Colon (tissue), 2 donors: ENCODE results near the gene ELMO1.

Source experiments
- FAIRE-seq: peaks from 2 replicates; lab custom pipeline; 2012; peaks lifted over from hg19 to GRCh38; lab: Jason Lieb, UNC
- donor health status: control.
- donor health status: control.

The ELMO1 gene

GRCh38 chr7:37310327-37311080, 138.2 kb downstream of the ELMO1 start:
- no peak for FAIRE-seq

GRCh38 chr7:37309493-37309892, 139.2 kb downstream of the ELMO1 start:
- FAIRE-seq: no peak

GRCh38 chr7:37304921-37305320, 143.7 kb downstream of the ELMO1 start:
- FAIRE-seq: no peak

GRCh38 chr7:37297546-37297945, 151.1 kb downstream of the ELMO1 start:
- FAIRE-seq: peak; percentile 10

- FAIRE-seq: no peak
Measured at GRCh38 chr7:37295401-37295800, 153.3 kb downstream of the ELMO1 start.

GRCh38 chr7:37290731-37291130, 157.9 kb downstream of the ELMO1 start:
- no peak for FAIRE-seq

- FAIRE-seq: no peak
Measured at GRCh38 chr7:37289781-37290180, 158.9 kb downstream of the ELMO1 start.

GRCh38 chr7:37289367-37289766, 159.3 kb downstream of the ELMO1 start:
- no peak for FAIRE-seq

- no peak for FAIRE-seq
Measured at GRCh38 chr7:37287131-37287855, 161.4 kb downstream of the ELMO1 start.

- FAIRE-seq: no peak
Measured at GRCh38 chr7:37286454-37286832, 162.2 kb downstream of the ELMO1 start.

- FAIRE-seq: no peak
Measured at GRCh38 chr7:37285706-37286453, 162.8 kb downstream of the ELMO1 start.

- no peak for FAIRE-seq
Measured at GRCh38 chr7:37284805-37285231, 163.8 kb downstream of the ELMO1 start.

- peak; percentile 41 for FAIRE-seq
Measured at GRCh38 chr7:37284285-37284684, 164.4 kb downstream of the ELMO1 start.

- no peak for FAIRE-seq
Measured at GRCh38 chr7:37283716-37284115, 164.9 kb downstream of the ELMO1 start.

GRCh38 chr7:37282927-37283326, 165.7 kb downstream of the ELMO1 start:
- no peak for FAIRE-seq

- no peak for FAIRE-seq
Measured at GRCh38 chr7:37282093-37282444, 166.6 kb downstream of the ELMO1 start.

GRCh38 chr7:37281368-37282092, 167.1 kb downstream of the ELMO1 start:
- no peak for FAIRE-seq

- FAIRE-seq: no peak
Measured at GRCh38 chr7:37277513-37277912, 171.2 kb downstream of the ELMO1 start.

- FAIRE-seq: no peak
Measured at GRCh38 chr7:37275078-37275710, 173.5 kb downstream of the ELMO1 start.

GRCh38 chr7:37273891-37274290, 174.8 kb downstream of the ELMO1 start:
- no peak for FAIRE-seq

GRCh38 chr7:37269711-37270508, 178.8 kb downstream of the ELMO1 start:
- no peak for FAIRE-seq
